Epidermal melanocyte (primary cell): ENCODE results near the gene DCLK1.
A peak's percentile ranks its signal among the peaks of the same experiment; 100 is the strongest.

Source experiments
- DNase-seq: peaks from one replicate; pipeline ENCODE4 v3.0.0; 2011; ENCODE audit warnings: low spot score; ENCODE audit not compliant: insufficient read length

The DCLK1 gene

DNA sequence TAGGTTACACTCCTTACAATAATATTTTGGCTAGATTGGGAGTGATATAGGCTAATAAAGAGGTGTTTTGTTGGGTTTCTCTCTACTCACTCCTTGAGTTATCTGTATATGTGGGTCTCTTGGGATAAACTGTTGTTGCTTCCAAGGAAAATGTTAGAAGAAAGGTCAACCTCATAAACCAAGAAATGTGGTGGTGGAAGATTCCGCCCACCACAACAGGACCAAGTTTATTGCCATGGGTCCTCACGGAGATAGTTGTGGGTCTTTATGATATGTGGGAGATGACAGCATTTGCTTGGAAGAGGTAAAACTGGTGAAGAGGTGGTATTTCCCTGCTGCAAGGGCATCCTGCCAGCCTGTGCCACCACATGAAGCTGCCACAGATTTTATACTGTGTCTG, 259.6 kb downstream of the DCLK1 start:
- no peak for DNase-seq

DNA sequence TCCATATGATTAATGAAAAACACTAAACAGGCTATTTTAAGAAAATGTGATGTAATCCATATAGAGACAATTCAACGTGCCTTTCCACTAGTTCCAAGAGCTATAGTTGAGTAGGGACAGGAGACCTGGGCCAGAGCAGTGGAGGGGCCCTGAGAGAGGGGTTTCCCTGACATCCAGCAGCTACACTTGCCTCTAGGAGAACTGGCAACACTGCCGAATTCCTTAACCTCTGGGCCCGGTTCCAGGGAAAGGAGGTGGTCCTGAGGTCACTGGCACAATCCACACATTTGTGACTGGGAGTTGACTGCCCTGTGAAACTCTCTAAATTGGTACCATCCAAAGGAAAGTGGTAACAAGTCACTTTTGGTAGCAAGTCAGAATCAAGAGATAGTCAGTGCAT, 264.4 kb downstream of the DCLK1 start:
- DNase-seq, result no peak

DNA sequence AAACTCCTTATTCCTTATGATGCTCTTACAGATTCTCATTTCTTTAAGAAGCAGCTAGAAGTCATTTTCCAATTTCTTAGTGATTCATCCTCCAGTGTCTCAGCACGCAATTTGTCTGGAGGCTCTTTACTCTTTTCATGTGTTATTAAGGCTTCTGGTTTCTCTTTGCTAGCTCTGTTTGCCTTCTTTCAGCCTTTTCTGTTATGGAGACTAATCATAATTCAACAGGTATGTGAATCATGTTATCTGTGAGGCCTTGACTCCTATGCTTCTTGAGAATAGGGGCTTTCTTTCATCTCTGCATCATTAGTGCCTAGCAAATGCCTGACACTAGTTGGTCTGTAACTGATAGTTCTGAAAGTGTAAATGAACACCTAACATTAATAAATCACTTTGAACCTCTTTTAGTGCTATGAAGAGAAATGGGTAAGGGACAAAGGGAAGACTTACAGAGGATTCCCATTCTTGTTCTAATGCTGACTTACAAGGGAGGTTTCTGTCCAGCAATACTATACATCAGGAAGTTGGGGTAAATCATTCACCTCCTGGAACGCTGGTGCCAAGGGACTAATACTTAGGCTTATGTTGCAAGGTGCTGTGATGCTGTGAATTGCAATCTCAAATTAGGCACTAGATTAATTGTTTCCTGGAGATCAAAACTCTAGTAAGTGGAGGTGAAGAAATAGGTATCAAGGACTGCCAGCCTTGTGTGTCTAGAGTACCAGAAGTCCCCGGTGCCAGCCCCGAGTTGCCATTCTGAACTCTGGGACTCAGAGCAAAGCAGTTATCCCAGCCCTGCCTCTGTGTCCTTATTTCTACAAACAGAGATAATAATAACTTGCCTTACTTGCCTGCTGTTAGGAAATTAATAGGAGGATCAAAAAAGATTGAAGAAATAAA, 265.6 kb downstream of the DCLK1 start:
- no peak for DNase-seq

DNA sequence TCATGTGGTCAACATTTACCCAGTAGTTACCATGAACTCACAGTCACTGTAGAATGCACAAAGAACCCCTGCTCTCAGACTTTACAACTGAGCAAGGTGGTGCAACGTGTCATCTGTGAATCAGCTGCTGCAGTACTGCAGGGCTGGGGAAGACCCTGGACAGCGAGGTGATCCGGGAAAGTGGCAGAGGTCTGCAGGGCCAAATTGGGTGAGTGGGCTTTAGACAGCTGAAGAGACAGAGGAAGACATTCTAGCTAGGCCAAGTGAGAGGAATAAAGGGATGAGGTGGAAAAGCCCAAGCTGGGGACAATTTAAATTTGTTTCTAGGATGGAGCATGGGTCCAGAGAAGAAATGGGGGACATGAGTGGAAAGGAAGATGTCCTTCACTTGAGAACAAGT, 270.5 kb downstream of the DCLK1 start:
- no peak for DNase-seq

DNA sequence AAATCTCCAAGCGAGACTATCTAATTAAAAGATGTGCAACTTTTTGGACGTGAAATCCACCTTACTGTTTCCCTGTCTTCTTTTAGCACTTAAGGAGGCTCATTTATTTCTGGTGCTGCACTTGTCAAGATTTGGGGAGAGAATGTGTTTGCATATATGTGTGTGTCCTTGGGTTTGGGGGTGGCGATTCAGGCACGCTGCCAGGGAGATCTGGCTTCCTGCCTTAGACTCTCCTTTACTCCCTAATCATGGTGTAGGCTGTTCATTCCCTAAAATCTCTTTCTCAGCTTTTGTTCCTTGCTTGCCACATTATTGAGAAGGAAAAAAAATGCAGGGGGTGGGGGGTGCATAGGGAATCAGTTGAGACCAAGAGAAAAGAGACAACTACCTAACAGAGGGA, 271.2 kb downstream of the DCLK1 start:
- no peak for DNase-seq

DNA sequence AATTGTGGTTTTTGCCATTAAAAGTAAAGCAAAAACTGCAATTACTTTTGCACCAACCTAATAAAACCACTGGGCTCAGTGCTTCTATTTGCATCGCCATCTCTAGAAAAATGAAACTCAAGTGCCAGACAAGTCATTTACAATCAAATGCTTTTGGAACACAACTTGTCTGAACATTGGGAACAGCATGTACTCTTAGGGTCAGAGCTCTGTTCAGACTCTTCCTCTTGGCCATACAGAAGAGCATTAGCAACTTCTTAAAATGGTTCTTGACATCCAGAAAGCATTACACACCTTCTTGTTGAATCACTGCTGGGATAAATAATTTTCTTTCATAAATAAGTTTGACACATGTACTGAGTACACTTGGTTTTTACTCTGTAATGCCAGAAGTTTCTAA, 272.5 kb downstream of the DCLK1 start:
- no peak for DNase-seq

DNA sequence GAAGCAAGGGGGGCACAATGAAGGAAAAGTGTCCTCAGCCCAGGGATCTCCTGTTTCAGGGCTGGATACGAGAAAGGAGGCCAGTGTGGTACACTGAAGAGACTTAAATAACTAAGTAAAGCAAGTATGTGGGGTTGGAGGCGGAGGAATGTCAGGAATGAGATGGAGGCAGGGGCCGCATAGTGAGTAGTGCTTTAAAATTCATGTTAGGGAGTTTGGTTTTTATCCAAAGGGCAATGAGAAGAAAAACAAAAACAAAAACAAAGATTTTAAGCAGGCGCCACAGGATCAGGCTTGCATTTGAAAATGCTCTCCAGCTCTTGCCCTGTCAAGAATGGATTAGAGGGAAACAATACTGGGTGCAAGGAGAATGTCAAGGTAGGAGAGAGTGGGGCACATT, 273.4 kb downstream of the DCLK1 start:
- no peak for DNase-seq

DNA sequence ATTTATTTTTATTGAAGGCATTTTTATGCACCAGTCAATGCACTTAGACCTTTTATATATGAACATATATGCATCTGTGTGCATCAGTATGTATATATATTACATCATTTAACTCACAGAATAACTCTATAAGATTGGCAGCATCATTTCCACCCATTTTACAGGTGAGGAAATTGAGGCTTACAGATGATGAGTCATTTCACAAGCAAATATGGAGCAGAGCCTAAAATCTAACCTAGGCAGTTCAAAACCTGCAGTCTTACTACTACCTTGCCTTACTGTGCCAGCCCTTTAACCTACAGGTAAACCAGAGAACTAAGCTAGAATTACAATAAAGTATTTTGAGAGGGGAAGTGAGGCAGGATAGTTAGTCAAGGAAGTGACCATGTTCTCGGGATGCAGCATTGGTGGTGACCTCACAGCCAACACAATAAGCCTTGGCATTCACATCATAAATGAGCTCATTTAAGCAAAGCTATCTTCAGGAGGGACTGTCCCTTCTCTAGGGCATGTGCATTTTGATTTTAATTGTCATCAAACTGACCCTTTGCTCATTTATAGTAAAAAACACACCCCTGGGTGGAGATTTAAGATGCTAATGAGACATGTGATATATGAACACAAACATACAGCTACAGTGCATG, 274.3 kb downstream of the DCLK1 start:
- no peak for DNase-seq

DNA sequence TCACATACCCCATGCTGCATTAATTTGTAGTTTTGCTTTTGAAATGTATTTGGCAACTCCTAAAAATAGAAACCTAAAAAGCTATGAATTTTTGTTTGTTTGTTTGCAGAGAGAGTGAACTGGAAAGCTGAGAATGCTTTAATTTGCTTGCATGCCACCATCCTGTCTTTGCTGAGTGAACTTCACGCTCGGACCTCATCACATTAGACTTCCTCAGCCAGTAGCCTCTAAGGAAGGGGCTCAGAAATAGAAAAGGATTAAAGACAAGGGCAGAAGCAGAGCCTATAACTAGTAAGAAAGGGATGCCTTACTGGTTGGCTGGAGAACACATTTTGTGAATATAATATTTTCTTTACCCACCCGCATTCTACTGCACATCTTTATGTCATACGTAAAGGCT, 275.1 kb downstream of the DCLK1 start:
- no peak for DNase-seq

DNA sequence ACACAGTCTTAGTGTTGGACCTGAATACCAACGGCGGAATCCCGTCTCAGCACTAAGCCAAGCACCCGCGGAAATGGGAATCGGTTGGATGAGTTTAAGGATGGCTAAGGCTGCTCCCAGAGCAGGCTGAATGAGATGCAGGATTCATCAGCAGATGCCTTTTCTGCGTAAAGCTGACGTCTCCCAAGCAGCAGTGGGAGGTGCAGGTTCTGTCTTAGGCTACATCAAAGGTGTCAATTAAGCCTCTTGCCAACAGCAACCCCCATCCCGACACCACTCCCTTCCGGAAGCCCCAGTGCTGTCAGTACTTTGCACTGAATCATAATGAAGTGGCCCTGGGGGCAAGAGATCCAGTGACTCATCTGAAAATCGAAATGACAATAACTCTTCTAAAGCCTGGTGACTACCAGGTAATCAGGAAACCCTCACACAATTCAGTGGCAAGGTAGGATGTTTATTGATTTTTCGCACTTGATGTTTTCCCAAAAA, 275.6 kb downstream of the DCLK1 start:
- DNase-seq, result no peak

DNA sequence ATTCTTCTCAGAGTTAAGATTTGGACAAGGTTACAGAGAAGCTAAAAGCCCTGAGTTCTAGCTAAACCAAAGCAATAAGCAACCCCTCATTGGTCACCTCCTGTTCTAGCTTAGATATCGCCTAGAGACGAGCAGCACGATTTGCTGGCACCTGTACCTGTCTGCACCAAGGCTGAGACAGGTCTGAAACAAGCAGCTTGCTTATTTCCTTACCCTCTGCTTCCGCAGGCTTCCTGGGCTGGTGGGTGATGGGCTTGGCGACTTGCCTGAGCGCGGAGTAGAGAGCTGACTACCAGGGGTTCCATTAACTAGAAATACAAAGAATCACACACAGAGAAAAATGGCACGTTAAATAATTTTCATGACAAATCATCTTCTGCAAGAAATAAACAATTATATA, 276.9 kb downstream of the DCLK1 start:
- no peak for DNase-seq

DNA sequence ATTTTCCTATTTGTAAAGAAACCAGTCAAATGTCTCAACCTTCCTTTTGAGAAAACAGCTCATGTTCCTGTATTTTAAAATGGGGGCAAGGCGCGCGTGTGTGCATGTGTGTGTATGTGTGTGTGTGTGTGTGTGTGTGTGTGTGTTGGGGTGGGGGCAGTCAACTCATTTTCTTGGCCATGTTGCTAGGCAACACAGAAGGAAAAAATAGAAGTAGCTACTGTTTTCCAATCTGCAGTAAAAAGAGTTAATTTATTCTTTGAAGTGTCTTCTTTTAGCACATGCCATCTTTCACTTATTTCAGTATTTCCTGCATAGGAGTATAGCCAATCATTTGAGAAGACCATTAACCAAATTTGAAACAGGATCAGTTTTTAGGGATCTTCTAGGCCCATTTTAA, 279.3 kb downstream of the DCLK1 start:
- DNase-seq, result no peak

DNA sequence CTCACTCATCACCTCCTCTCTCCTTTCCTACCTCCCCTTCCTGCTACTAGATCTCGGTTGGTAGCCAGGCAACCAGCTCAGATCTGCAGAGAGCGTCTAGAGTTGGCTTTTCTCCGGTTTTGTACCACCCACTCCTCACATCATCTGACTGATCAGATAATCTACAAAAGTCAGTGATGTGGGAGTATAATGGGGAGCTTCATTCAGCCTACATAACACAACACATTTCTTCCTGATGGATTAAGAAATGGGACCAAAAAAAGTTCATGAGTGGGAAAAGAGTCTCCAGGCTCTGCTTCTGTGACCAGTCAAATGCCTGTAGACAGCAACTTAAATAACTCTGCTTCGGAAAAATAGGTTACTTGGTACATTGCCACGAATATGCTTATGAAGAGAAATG, 279.8 kb downstream of the DCLK1 start:
- DNase-seq, result no peak

DNA sequence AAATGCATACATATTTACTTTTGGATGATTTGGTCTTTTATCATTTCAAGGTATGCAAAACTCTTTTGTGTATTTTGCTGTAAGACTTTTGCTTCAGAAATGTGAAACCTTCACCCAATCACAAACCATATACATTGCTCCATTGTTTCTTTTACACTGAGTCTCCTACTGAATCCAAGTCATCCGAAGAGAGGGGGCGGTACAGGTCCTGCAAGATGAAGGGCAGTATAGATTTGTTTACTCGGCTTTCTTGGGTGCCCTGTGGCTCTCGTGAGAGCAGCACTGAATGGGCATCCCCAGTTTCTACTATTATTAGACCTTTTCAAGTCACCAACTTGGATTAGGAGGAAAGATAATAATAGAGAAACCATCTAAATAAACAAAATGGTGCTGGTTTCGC, 280.6 kb downstream of the DCLK1 start:
- no peak for DNase-seq

DNA sequence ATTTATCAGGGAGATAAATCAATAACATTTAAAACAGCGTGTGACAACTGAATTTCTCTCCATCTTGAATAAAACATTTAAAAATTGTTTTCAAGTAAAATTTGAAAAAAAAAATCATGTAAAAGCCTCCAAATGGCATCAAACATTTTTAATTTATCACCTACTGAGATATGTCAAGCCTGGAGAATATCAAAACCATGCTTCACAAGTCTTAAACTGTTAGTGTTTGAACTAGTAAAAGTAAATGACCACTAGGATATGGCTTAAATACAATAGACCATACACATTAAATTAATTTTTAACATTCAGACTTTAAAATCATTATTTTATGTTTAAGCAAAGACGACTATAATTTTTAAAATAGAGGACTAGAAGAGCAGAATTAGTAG, 281.9 kb downstream of the DCLK1 start:
- DNase-seq, result no peak

DNA sequence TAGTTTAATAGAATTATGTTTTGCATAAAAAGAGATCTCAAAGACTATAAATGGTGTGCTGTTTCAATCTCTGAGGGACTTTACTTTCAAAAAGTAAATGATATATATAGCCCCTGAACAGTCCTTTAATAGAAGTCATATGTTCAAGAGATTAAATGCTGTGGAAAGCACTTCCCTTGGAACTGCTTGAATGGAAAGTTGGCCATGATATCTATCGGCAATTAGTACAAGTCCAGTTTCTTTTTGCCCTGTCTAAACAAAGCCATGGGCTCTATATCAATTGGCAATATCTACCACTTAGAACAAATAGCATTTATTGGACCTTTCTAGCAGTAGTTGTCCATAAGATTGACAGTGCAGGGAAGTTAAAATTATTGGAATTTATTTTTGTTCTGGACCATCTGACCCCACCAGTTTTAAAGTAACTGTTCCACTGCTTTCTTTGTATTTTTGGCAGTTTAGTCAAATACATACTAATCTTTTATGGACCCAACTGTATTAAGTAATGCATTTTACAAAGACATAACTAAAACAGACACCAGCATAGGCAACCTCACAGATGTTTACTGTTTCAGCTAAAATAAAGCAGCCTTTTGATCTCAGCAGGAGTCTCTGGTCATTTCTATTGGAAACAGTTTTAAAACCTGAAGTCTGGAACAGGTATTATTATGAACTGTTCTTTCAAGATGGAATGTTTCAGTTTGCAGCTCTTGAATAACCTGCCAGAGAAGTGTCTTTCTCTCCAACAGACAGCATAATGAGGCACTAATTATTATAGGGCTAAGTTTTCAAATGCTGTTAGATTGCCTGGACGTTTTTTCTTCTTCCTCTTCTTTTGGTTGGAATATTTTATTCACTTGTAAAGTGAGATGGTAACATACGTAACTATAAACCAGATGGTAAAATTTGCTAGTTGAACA, 282.6 kb downstream of the DCLK1 start:
- DNase-seq, result no peak

DNA sequence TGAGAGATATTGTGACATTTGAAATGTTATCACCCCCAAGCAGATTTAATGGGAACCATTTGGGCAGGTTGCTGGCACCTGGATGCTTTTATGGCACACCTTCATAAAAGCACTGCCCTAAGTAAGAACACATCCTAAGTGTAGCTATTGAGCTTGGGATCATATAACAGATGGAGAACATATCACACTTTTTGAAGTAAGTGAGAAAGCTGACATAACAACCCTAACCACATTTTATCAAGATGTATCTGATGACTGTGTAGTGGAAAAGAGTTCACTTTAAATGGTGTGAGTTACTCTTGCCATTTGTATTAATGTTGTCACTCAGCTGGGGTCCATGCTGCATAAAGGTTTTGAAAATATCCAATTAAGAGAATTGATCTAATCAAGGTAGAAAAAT, 287.9 kb downstream of the DCLK1 start:
- no peak for DNase-seq

DNA sequence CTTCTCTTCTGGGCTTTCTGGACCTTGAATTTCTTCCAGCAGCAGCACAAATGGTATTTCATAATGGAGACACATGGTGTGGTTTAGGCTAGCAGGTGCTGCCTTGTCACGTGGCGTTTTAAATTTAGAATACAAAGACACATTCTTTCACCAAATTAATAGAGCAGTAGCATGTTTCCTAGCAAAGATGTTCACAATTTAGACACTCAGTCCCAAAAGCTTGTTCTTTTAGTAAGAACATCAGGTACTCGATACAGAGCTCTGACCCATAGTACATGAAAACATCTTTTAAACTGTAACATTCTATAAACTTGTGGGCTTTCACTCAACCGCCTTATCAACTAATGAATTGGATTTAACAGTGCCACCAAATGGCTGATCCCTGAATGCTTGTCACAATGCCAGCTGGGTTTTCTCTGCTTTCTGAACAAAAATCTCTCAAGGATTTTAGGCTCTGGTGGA, 290.1 kb downstream of the DCLK1 start:
- DNase-seq, result no peak

DNA sequence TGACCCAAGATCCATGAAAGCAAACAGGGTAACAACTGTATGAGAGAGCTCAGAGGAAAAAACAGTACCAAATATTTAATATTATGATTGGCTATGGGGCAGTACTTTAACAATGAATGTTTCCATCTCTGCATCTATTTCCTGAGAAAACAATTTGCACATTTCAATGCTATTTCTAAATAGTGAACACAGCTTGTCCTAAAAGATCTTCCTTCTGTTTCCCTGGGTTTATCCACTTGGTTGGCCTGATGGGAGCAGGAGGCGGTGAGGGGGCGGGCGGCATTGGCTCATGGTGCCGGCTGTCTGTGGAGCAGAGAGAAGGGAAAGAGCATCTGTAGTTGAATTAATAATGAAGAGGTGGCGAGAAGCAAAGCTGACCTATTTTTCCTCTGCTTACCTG, 291.4 kb downstream of the DCLK1 start:
- DNase-seq, result no peak

DNA sequence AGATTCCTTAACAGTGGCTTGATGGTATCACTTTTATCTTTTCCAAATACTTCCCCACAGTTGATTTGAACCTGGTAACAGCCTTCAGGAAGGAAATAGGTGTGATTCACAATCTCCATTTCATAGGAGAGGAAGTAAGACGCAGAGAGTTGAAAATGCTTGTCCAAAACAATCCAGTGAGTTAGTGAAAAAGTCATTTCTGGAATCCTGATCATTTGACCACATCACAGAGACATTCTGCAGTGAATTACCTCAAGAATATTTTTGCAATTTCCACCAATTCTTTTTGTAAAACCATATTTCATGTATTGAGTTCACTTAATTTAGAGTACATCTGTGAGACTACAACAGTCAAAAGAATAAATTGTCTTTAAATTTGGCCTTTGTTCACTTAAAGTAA, 292.8 kb downstream of the DCLK1 start:
- DNase-seq, result no peak

DNA sequence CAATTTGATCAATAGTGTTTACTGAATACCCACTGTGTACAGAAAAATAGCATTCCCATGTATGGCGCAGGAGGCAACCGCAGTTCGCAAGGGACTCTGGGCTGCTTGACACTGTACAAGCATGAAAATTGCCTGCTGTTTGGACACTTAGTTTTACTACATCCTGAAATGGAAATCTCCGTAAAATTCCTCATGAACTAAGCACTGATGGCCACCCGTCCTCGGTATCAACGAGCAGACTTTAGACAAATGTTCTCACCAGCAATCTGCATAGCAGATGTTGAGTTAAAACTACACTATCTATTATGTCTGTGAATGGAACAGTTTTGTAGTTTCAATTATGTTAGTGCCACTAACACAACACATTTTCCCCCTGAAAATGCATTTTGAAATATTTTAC, 294.7 kb downstream of the DCLK1 start:
- DNase-seq, result peak; percentile 37

DNA sequence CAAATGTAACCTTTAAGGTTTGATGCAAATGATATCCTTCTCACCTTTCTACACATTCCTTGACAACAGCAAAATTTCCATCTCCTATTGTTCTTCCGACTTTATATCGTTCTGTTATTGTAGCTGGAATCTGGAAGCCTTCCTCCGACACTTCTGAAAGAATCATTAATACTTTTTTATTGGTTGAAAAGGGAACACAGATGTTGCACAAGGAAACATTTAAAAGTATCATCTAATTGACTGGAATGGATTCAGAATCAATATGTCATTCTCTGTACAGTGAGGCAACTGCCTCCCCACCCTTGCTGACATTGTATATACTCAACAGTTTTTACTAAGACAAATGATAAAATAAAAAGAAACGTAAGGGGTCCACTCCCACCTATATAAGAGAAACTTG, 295.2 kb downstream of the DCLK1 start:
- DNase-seq, result no peak
